ENCODE results near the gene ELAVL1.

The ELAVL1 gene

DNA sequence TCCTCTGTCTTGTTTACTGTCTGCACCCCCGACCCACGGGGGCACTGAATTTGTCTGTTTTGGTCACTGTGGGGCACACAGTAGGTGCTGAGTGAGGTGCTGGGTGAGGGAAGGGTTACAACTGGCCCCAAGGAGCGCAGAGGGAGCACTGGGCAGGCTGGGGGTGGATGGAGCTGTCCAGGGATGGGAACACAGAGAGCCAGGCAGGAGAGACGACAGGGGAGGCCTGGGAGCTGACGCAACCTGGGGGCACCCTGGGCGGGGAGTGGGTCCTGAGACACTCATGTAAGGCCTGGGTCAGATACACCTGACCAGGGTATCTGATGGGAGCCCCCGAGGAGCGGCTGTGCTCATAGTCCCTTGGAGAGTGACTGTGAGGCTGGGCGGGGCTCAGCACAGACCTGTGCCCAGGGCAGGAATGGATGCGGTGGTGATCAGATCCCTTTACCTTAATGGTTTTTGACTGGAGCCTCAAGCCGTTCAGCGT is 24.8 kb downstream of the ELAVL1 start:
- Histone ChIP-seq H3K27ac (no peak overlapping the region), H3K27me3 (no peaks in the 10 kb centered on the region), H3K36me3 (peaks cover 89% of the 10 kb centered on the region), H3K4me3 (ENCODE audit: low read depth in 1 of 2, low read length in 1 of 2) (no peak overlapping the region), H3K9me3 (no peaks in the 10 kb centered on the region), H3K4me1 (ENCODE audit: control insufficient read depth in 1 of 2, insufficient read depth in 1 of 2, low read depth in 1 of 2, low read length in 1 of 2) (no peaks in the 10 kb centered on the region)
- TF ChIP-seq, protein P1, sequence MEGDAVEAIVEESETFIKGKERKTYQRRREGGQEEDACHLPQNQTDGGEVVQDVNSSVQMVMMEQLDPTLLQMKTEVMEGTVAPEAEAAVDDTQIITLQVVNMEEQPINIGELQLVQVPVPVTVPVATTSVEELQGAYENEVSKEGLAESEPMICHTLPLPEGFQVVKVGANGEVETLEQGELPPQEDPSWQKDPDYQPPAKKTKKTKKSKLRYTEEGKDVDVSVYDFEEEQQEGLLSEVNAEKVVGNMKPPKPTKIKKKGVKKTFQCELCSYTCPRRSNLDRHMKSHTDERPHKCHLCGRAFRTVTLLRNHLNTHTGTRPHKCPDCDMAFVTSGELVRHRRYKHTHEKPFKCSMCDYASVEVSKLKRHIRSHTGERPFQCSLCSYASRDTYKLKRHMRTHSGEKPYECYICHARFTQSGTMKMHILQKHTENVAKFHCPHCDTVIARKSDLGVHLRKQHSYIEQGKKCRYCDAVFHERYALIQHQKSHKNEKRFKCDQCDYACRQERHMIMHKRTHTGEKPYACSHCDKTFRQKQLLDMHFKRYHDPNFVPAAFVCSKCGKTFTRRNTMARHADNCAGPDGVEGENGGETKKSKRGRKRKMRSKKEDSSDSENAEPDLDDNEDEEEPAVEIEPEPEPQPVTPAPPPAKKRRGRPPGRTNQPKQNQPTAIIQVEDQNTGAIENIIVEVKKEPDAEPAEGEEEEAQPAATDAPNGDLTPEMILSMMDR (IDR thresholded peaks at IDR 0.05) = no peak

DNA sequence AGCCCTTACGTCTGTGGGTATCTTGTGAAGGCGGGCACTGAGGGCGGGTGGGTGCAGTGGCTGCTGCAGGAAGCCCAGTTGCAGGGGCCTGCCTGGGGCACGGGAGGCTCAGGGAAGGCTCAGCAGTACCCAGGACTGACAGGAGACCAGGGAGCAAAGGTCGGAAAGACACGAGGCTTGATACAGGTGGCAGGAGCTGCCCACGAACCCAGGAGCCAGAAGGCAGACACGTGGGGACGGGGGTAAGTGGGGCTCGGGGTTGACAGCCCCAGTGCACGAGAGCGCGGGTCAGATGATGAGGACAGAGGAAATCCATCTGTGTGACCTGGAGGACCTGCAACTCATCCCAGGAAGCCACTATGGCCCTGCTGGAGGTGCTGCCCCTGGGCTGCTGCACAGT is 25.3 kb downstream of the ELAVL1 start:
- no peaks in the 10 kb centered on the region for H3K4me1 ChIP-seq (ENCODE audit: control insufficient read depth in 1 of 2, insufficient read depth in 1 of 2, low read depth in 1 of 2, low read length in 1 of 2)
- no peak overlapping the region for H3K4me3 ChIP-seq (ENCODE audit: low read depth in 1 of 2, low read length in 1 of 2)
- TF ChIP-seq, protein P1 (IDR thresholded peaks at IDR 0.05) = no peak
- no peak overlapping the region for H3K27ac ChIP-seq
- no peaks in the 10 kb centered on the region for H3K27me3 ChIP-seq
- H3K36me3 ChIP-seq = peaks cover 89% of the 10 kb centered on the region
- H3K9me3 ChIP-seq = no peaks in the 10 kb centered on the region

DNA sequence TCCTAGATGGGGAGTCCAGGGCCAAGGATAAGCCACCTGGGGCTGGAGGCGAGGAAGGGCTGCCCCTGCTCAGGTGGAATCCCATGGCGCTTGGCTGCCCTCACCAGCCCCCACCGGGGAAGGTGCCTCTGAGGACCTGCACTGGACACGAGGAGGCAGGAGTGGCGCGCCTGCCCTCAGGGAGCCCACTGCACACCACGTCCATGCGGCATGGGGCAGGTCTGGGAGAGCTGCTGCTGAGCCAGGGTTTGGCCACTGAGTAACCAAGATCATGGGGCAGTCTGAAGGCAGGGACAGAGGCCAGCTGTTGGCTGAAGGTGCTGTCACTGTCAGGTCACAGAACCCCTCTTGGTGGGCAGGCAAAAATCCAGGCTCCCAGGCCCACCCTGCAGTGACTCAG is 25.9 kb downstream of the ELAVL1 start:
- Histone ChIP-seq H3K27ac (no peak overlapping the region), H3K4me1 (ENCODE audit: control insufficient read depth in 1 of 2, insufficient read depth in 1 of 2, low read depth in 1 of 2, low read length in 1 of 2) (no peaks in the 10 kb centered on the region), H3K27me3 (no peaks in the 10 kb centered on the region), H3K4me3 (ENCODE audit: low read depth in 1 of 2, low read length in 1 of 2) (no peak overlapping the region), H3K36me3 (peaks cover 89% of the 10 kb centered on the region), H3K9me3 (no peaks in the 10 kb centered on the region)
- TF ChIP-seq, protein P1 (IDR thresholded peaks at IDR 0.05) = no peak

DNA sequence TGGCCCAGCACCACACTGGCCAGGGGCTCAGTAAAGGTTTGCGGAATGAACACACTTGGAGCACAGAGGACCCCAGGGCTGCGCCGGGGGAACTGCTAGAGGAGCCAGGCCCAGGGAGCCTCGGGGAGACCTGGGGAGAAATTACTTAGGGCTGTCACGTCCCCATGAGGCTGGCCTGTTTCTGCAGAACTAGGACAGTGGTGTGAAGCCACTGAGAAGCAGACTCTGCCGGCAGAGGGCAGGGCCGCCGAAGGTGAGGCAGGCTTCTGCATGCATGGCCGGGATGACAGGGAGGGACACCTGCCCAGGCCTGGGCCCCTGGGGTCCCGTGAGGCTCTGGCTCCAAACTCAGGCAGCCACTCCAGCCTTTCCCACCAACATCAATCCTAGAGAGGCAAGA is 26.4 kb downstream of the ELAVL1 start:
- Histone ChIP-seq H3K27ac (no peak overlapping the region), H3K9me3 (no peaks in the 10 kb centered on the region), H3K27me3 (no peaks in the 10 kb centered on the region), H3K4me1 (ENCODE audit: control insufficient read depth in 1 of 2, insufficient read depth in 1 of 2, low read depth in 1 of 2, low read length in 1 of 2) (no peaks in the 10 kb centered on the region), H3K36me3 (peaks cover 89% of the 10 kb centered on the region), H3K4me3 (ENCODE audit: low read depth in 1 of 2, low read length in 1 of 2) (no peak overlapping the region)
- TF ChIP-seq, protein P1 (IDR thresholded peaks at IDR 0.05) = no peak

DNA sequence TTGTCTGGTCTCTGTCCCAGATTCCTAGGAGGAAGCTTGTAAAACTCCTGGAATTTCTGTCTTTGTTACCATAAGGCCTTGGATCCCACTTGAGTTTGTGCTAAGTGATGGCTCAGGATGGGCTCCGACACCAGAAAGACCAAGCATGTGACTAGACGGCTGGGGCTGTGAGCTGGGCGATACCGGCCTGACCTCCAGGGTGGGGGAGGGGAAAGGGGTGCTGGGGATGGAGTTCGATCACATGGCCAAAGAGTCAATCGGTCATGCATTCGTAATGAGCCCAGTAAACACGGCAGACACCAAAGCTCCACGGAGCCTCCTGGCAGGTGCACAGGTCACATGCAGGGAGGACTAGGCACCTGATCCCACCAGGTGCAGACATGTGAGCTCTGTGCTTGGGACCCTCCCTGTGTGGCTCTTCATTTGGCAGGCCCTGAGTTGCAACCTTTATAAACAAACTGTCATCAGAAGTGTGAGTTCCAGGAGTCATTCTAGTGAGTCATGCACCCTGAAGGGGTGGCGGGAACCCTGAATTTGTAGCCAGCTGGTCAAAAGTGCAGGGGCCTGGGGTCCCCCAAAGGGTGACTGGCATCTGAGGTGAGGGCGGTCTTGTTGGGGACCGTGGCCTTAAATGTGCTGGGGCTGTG is 27.1 kb downstream of the ELAVL1 start:
- peaks cover 89% of the 10 kb centered on the region for H3K36me3 ChIP-seq
- H3K4me1 ChIP-seq (ENCODE audit: control insufficient read depth in 1 of 2, insufficient read depth in 1 of 2, low read depth in 1 of 2, low read length in 1 of 2) = no peaks in the 10 kb centered on the region
- H3K27me3 ChIP-seq = no peaks in the 10 kb centered on the region
- TF ChIP-seq, protein P1 (IDR thresholded peaks at IDR 0.05) = no peak
- H3K27ac ChIP-seq = no peak overlapping the region
- no peaks in the 10 kb centered on the region for H3K9me3 ChIP-seq
- no peak overlapping the region for H3K4me3 ChIP-seq (ENCODE audit: low read depth in 1 of 2, low read length in 1 of 2)

All from neutrophil (primary cell).